ENCODE data around the gene ALDH1A2.
"Not testable (repeated sequence)": the region's sequence is repeated elsewhere in the genome, so short reads cannot be mapped to it uniquely, and the experiment has no call there.

ALDH1A2 gene

GRCh38 chr15:58038426-58039078 lies 27.0 kb downstream of the ALDH1A2 start:
- H3K4me3 ChIP-seq (ENCODE audit: low read depth, low read length) = no peak overlapping the region
- no peaks in the 10 kb centered on the region for H3K4me1 ChIP-seq (ENCODE audit: control insufficient read depth, insufficient read depth, low read length)
- no peaks in the 10 kb centered on the region for H3K9me3 ChIP-seq (ENCODE audit: control insufficient read depth, insufficient read depth, low read length)
- H3K9ac ChIP-seq (ENCODE audit: low read depth, low read length) = no peak overlapping the region
- no peaks in the 10 kb centered on the region for H3K36me3 ChIP-seq (ENCODE audit: control insufficient read depth, insufficient read depth, low read length)
- H3K27me3 ChIP-seq (ENCODE audit: control insufficient read depth, insufficient read depth, low read length) = no peaks in the 10 kb centered on the region

- Histone ChIP-seq H3K9ac (ENCODE audit: low read depth, low read length) (no peak overlapping the region), H3K4me1 (ENCODE audit: control insufficient read depth, insufficient read depth, low read length) (no peaks in the 10 kb centered on the region), H3K4me3 (ENCODE audit: low read depth, low read length) (no peak overlapping the region), H3K27me3 (ENCODE audit: control insufficient read depth, insufficient read depth, low read length) (no peaks in the 10 kb centered on the region), H3K36me3 (ENCODE audit: control insufficient read depth, insufficient read depth, low read length) (no peaks in the 10 kb centered on the region), H3K9me3 (ENCODE audit: control insufficient read depth, insufficient read depth, low read length) (no peaks in the 10 kb centered on the region)
Measured at GRCh38 chr15:58037723-58038301, 27.7 kb downstream of the ALDH1A2 start.

DNA sequence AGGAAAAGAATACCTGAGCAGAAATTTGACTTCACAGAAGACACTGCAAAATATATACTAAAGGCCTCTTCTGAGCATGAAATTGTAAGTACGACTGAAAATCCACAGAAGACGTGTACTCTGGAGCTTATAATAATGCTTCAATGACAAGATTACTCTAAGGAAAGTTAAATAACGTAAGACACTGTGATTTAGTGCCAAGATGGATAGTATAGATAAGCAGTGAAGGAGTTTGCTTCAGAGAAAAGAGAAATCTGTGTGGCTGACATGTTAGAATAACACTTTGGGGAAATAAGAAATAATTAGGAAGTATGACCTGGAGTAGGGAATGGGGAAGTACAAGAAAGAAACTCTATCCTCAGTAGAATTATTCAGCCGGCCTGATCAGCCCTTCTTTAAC lies 28.9 kb downstream of the ALDH1A2 start:
- no peaks in the 10 kb centered on the region for H3K4me1 ChIP-seq (ENCODE audit: control insufficient read depth, insufficient read depth, low read length)
- H3K4me3 ChIP-seq (ENCODE audit: low read depth, low read length) = no peak overlapping the region
- H3K27me3 ChIP-seq (ENCODE audit: control insufficient read depth, insufficient read depth, low read length) = no peaks in the 10 kb centered on the region
- no peaks in the 10 kb centered on the region for H3K9me3 ChIP-seq (ENCODE audit: control insufficient read depth, insufficient read depth, low read length)
- H3K9ac ChIP-seq (ENCODE audit: low read depth, low read length) = no peak overlapping the region
- no peaks in the 10 kb centered on the region for H3K36me3 ChIP-seq (ENCODE audit: control insufficient read depth, insufficient read depth, low read length)

DNA sequence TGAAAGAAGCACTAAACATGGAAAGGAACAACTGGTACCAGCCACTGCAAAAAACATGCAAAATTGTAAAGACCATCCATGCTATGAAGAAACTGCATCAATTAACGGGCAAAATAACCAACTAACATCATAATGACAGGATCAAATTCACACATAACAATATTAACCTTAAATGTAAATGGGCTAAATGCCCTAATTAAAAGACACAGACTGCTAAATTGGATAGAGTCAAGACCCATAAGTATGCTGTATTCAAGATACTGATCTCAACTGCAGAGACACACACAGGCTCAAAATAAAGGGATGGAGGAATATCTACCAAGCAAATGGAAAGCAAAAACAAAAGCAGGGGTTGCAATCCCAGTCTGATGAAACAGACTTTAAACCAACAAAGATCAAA lies 37.1 kb downstream of the ALDH1A2 start:
- not testable (repeated sequence) for H3K9me3 ChIP-seq (ENCODE audit: control insufficient read depth, insufficient read depth, low read length); H3K4me3 ChIP-seq (ENCODE audit: low read depth, low read length); H3K36me3 ChIP-seq (ENCODE audit: control insufficient read depth, insufficient read depth, low read length); H3K4me1 ChIP-seq (ENCODE audit: control insufficient read depth, insufficient read depth, low read length); H3K27me3 ChIP-seq (ENCODE audit: control insufficient read depth, insufficient read depth, low read length); H3K9ac ChIP-seq (ENCODE audit: low read depth, low read length)

- H3K4me1 ChIP-seq (ENCODE audit: control insufficient read depth, insufficient read depth, low read length) = no peaks in the 10 kb centered on the region
- no peak overlapping the region for H3K4me3 ChIP-seq (ENCODE audit: low read depth, low read length)
- H3K9me3 ChIP-seq (ENCODE audit: control insufficient read depth, insufficient read depth, low read length) = peaks cover 3% of the 10 kb centered on the region
- no peaks in the 10 kb centered on the region for H3K36me3 ChIP-seq (ENCODE audit: control insufficient read depth, insufficient read depth, low read length)
- H3K9ac ChIP-seq (ENCODE audit: low read depth, low read length) = no peak overlapping the region
- no peaks in the 10 kb centered on the region for H3K27me3 ChIP-seq (ENCODE audit: control insufficient read depth, insufficient read depth, low read length)
Measured at GRCh38 chr15:58026552-58026951, 39.0 kb downstream of the ALDH1A2 start.

DNA sequence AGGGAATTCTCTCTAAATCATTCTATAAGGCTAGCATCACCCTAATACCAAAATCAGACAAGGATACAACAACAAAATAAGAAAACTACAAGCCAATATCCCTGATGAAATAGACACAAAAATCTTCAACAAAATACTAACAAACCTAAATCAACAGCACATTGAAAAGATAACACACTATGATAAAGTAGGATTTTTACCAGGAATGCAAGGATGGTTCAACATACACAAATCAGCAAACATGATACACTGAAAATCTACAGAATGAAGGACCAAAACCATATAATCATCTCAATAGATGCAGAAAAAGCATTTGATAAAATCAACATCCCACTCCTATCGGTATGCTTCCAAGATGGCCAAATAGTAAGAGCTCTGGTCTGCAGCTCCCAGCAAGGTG lies 39.5 kb downstream of the ALDH1A2 start:
- H3K27me3 ChIP-seq (ENCODE audit: control insufficient read depth, insufficient read depth, low read length) = no peaks in the 10 kb centered on the region
- no peak overlapping the region for H3K9ac ChIP-seq (ENCODE audit: low read depth, low read length)
- H3K4me1 ChIP-seq (ENCODE audit: control insufficient read depth, insufficient read depth, low read length) = no peaks in the 10 kb centered on the region
- no peak overlapping the region for H3K4me3 ChIP-seq (ENCODE audit: low read depth, low read length)
- no peaks in the 10 kb centered on the region for H3K36me3 ChIP-seq (ENCODE audit: control insufficient read depth, insufficient read depth, low read length)
- H3K9me3 ChIP-seq (ENCODE audit: control insufficient read depth, insufficient read depth, low read length) = peaks cover 3% of the 10 kb centered on the region

DNA sequence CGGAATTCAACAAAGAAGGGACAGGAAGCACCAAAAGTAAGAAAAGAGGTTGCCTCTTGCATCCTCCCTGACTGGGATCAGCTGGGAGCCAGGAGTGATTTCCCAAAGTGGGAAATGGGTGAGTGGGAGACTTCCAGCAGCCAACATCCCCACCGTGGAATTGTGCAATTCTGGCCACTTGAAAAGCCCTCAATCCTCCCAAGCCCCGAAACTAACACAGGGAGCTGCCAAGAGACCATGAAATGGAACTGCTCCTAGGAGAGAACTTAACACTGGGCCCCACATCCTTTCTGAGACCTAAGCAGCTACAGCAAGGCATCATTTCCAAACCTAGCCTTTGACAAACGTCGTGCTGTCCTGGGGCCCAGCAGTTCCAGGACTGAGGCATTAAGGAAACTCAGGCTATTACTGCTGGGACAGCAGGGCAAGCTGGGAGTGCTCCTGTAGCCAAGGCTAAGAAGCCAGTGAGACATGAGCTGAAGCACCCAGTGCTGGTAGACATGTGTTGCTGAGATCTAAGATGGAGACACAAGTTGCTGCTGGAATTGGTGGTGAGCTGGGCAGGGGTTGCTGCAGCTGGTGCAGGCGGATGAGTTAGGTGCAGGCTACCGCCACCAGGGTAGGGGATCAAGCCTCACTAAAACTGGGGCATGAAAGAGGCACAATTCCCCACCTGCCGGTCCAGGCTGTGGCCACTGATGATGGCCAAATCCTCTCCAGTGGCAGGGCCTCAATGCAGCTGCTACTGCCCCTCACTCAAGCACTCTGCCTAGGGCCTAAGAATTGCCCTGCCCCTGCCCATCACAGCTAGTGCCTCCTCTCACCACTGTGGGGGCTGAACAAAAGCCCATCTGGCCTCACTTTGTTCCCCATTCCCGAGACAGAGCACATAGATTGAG lies 43.9 kb downstream of the ALDH1A2 start:
- H3K36me3 ChIP-seq (ENCODE audit: control insufficient read depth, insufficient read depth, low read length) = no peaks in the 10 kb centered on the region
- no peaks in the 10 kb centered on the region for H3K4me1 ChIP-seq (ENCODE audit: control insufficient read depth, insufficient read depth, low read length)
- peaks cover 3% of the 10 kb centered on the region for H3K9me3 ChIP-seq (ENCODE audit: control insufficient read depth, insufficient read depth, low read length)
- no peaks in the 10 kb centered on the region for H3K27me3 ChIP-seq (ENCODE audit: control insufficient read depth, insufficient read depth, low read length)
- no peak overlapping the region for H3K9ac ChIP-seq (ENCODE audit: low read depth, low read length)
- no peak overlapping the region for H3K4me3 ChIP-seq (ENCODE audit: low read depth, low read length)

DNA sequence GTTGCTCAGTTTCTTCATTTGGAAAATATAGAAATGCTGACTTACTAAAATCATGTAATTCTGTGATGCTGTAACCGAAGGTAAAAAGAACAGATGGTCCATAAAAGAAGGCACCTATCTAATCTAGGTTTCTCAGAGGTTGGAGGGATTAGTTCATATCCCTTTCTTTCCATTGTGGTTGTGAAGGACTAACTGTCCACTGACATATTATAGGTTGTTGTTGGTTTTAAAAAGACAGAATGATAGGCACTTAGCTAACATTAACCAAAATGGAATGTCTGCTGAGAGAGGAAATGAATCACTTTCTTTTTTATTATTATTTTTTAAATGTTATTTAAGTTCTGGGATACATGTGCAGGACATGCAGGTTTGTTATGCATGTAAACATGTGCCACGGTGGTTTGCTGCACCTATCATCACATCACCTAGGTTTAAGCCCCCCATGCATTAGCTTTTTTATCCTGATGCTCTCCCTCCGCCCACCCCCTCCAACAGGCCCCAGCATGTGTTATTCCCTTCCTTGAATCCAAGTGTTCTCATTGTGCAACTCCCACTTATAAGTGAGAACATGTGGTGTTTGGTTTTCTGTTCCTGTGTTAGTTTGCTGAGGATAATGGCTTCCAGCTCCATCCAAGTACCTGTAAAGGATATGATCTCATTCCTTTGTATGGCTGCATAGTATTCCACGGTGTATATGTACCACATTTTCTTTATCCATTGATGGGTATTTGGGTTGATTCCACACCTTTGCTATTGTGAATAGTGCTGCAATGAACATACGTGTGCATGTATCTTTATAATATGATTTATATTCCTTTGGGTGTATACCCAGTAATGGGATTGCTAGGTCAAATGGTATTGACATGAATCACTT lies 45.8 kb downstream of the ALDH1A2 start:
- H3K4me1 ChIP-seq (ENCODE audit: control insufficient read depth, insufficient read depth, low read length) = no peaks in the 10 kb centered on the region
- no peaks in the 10 kb centered on the region for H3K27me3 ChIP-seq (ENCODE audit: control insufficient read depth, insufficient read depth, low read length)
- no peaks in the 10 kb centered on the region for H3K36me3 ChIP-seq (ENCODE audit: control insufficient read depth, insufficient read depth, low read length)
- H3K9me3 ChIP-seq (ENCODE audit: control insufficient read depth, insufficient read depth, low read length) = no peaks in the 10 kb centered on the region
- H3K4me3 ChIP-seq (ENCODE audit: low read depth, low read length) = no peak overlapping the region
- H3K9ac ChIP-seq (ENCODE audit: low read depth, low read length) = no peak overlapping the region

DNA sequence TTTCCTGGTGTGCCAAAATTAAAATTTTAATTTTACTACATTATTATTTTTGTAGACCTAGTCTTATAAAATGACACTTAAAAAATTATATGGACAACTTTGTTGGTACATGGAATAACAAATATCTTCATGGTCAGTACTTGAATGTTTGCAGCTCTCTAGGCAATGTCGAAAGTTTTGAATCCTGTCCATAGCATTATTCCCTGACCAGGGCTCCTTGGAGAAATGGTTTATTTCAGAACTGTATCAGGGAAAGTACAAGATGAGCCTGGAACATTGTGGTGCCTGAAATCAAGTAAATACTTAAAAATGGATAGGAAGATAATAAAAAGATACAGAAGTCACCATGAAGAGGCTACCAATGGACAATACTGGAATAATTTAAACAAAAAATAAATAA lies 47.6 kb downstream of the ALDH1A2 start:
- Histone ChIP-seq H3K4me3 (ENCODE audit: low read depth, low read length) (no peak overlapping the region), H3K9me3 (ENCODE audit: control insufficient read depth, insufficient read depth, low read length) (no peaks in the 10 kb centered on the region), H3K27me3 (ENCODE audit: control insufficient read depth, insufficient read depth, low read length) (no peaks in the 10 kb centered on the region)

DNA sequence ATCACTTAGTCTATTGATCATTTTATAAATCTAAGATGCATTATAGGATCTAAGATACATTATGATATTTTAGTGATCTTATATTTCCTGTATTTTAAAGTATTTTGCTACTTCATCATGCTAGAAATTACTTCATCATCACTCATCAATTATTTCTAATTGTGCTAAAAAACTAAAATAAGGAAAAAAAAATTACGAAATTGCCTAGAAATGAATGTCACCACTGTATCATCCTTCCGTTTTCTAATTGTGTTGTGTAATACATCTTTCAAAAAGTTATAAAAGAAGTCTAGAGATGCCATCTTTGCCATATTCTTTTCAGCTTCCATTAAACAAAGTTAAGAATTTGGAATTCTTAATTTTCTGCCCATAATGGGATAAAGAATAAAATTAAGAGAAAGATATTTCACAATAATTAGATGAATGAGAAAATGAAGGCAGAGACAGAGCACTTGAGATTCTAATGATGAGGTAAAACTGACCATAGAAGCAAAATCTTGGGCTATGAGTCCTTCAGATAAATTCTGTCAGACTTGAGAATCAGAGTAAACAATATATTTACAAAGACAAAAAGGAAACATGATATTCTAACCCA lies 48.8 kb downstream of the ALDH1A2 start:
- H3K9me3 ChIP-seq (ENCODE audit: control insufficient read depth, insufficient read depth, low read length) = no peaks in the 10 kb centered on the region
- H3K4me3 ChIP-seq (ENCODE audit: low read depth, low read length) = no peak overlapping the region
- H3K36me3 ChIP-seq (ENCODE audit: control insufficient read depth, insufficient read depth, low read length) = no peaks in the 10 kb centered on the region
- H3K4me1 ChIP-seq (ENCODE audit: control insufficient read depth, insufficient read depth, low read length) = no peaks in the 10 kb centered on the region
- H3K9ac ChIP-seq (ENCODE audit: low read depth, low read length) = no peak overlapping the region
- H3K27me3 ChIP-seq (ENCODE audit: control insufficient read depth, insufficient read depth, low read length) = no peaks in the 10 kb centered on the region

More for the DNA sequence above, 47.6 kb downstream of the ALDH1A2 start:
- no peaks in the 10 kb centered on the region for H3K36me3 ChIP-seq (ENCODE audit: control insufficient read depth, insufficient read depth, low read length)
- H3K9ac ChIP-seq (ENCODE audit: low read depth, low read length) = no peak overlapping the region
- H3K4me1 ChIP-seq (ENCODE audit: control insufficient read depth, insufficient read depth, low read length) = no peaks in the 10 kb centered on the region

DNA sequence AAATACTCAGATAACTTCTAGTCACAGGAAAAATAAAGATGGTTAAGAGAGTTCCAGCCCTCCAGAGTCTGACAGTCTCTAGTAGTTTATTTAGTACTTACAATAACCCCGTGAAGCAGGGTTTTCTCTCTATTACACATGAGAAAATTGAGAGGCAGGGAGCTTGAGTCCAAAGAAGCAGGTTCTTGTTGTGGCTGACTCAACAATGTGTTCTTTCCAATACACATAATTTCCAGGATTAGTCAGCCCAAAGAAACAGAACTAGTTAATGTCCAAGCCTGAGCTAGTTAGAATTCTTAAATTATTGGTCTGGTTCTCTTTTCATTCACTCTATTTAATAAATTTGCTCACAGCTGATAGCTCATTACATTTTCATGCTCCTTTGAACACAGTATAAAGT lies 49.9 kb downstream of the ALDH1A2 start:
- H3K27me3 ChIP-seq (ENCODE audit: control insufficient read depth, insufficient read depth, low read length) = no peaks in the 10 kb centered on the region
- H3K9ac ChIP-seq (ENCODE audit: low read depth, low read length) = no peak overlapping the region

More for the DNA sequence above, 49.9 kb downstream of the ALDH1A2 start:
- Histone ChIP-seq H3K4me3 (ENCODE audit: low read depth, low read length) (no peak overlapping the region), H3K4me1 (ENCODE audit: control insufficient read depth, insufficient read depth, low read length) (no peaks in the 10 kb centered on the region), H3K36me3 (ENCODE audit: control insufficient read depth, insufficient read depth, low read length) (no peaks in the 10 kb centered on the region), H3K9me3 (ENCODE audit: control insufficient read depth, insufficient read depth, low read length) (no peaks in the 10 kb centered on the region)
